GM19372 (cell line): ENCODE measurements around the gene MNX1.

Source experiments
- ATAC-seq: cut with Tn5 transposase; IDR thresholded peaks from one replicate; pipeline ENCODE4 v1.9.1; 2021; ENCODE audit warnings: mild to moderate bottlenecking, low read depth, moderate library complexity; ENCODE audit not compliant: unreplicated experiment

Gene MNX1

DNA sequence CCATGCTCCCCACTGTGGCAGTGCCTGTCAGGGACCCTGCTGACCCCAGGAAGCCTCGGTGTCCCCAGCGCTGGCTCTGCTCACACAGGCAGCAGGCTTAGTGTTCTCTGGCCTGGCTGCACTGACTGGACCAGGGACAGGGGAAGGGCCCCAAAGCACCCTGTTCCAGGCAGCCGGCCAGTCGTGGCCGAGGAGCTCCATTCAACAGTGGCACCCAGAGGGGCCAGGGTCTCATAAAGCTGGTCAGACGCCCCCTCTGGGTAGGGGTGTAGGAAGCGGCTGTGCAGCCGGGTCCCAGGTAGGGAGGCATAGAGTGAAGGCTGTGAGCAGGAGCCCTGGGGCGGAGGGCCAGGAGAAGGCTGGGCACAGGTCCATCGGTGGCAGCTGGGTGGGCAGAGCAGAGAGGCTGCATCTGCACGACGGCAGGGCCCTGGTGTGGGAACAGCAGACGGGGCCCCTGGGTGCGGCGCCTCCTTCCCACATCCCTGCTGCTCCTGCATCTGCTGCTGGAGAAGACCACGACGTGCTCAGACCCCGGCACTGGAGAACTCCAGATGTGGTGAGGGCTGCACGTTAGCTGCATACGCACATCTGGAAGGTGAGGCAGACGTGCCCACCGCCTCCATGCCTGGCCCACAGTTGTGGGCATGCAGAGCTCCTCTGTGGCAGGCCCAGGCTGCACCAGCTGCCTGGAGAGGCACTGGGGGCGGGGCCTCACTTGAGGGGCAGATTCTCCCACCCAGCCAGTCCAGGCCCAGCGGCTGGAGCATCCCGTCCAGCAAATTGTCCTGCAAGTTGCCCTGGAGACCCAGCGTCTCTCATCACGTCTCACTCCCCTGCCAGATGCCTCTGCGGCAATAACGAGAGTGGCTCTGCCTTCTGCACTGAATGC is 25.1 kb downstream of the MNX1 start:
- ATAC-seq = no peak

DNA sequence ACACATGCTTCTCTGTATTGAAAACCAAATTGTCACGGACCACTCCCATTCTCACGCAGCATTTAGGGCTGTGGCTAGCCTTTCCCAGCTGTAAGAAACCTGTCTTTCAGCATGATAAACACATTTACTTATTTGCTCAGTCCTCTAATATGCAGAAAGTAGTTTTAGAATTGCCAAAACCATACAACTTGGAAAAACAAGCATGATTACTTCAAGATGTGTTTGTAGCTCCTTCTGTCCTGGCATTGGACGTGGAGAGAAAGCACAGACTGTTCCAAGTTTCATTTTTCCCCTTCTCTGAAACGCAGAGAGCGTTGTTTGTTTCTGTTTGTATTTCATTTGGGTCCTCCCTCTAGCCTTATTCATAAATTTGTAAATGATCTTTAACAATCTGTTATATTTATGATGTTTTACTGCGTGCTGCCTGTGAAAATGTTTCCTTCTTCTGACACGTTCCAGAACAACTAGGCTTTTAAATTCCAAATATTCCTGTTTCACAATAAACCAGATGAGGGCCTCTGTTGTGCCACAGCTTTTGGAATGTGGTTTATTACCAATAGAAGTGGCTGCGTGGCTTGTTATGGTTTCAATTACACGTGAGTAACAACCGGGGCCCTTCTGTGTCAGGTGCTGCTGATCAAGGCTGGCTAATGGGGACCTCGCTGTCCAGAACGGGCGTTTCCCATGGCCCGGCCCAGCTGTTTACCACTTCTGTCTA is 26.1 kb downstream of the MNX1 start:
- ATAC-seq = no peak

- no peak for ATAC-seq
Observed at GRCh38 chr7:156979711-156980110, 30.8 kb downstream of the MNX1 start.

- no peak for ATAC-seq
Observed at GRCh38 chr7:156979007-156979606, 31.4 kb downstream of the MNX1 start.

DNA sequence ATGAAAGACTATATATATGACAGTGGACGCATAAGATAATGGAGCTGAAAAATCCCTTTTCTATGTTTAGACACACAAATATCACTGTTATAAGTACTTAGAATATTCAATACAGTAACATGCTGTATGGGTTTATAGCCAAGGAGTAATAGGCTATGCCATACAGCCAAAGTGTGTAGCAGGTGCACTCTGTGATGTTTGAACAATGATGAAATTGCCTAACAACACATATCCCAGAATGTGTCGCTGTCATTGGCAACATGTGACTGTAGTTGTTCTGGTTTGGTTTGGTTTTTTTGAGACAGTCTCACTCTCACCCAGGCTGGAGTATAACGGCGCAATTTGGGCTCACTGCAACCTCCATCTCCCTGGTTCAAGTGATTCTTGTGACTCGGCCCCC is 34.8 kb downstream of the MNX1 start:
- ATAC-seq = no peak

GRCh38 chr7:156969972-156970420 is 40.5 kb downstream of the MNX1 start:
- no peak for ATAC-seq

DNA sequence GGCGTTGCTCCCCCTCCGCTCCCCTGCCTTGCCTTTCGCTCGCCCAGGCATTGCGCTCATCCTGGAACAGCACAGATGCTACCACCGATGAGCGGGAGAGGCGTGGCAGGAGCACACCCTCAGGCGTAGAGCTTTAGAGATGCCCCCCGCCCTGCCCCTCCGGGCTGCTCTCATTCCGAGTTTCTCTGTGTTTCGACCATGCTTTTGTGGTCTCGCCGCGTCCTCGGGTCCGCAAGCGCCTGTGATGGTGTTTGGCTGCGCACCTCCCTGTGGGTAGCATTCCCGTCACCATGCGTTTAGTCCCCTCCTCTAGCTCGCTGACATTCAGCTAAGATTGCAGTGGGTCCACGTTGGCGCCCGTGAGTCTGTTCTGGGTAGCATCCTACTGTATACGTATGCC is 42.3 kb downstream of the MNX1 start:
- no peak for ATAC-seq

- ATAC-seq = no peak
Observed at GRCh38 chr7:156966387-156966786, 44.1 kb downstream of the MNX1 start.

DNA sequence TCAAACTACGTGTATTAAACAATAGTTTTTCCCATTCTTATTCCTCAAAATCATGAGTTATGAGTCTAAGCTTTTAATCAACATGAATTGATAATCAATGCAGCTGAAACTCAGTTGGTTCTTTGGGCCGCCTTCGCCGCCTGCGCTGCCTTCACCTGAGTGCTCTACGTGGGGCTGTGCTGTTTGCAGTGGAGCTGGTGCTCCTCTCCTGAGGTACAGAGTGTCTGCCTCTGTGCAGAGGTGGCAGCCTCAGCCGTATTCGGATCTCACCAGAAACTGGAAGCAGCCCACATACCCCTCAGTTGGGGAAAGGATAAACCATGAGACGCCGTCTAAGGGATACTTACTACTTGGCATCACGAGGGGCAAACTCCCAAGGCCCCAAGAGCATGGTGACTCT is 45.5 kb downstream of the MNX1 start:
- no peak for ATAC-seq

DNA sequence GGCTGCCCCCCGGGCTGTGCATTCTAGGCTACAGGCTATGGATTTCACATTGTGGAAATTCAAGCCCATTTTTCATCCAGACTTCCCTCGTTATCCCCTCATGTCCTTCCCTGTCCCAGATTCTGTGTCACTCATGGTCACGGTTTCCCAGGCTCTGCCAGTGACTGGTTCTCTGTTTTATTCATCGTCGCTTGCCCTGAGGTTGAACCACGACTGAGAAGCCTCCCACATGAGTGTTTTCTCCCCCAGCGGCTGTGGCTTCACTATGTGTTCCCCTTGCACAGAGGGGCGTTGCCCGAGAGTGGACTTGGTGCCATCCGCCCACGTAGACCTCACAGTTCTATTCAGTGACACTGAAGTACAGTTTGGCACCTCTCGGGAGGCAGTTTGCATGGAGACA is 47.0 kb downstream of the MNX1 start:
- no peak for ATAC-seq

DNA sequence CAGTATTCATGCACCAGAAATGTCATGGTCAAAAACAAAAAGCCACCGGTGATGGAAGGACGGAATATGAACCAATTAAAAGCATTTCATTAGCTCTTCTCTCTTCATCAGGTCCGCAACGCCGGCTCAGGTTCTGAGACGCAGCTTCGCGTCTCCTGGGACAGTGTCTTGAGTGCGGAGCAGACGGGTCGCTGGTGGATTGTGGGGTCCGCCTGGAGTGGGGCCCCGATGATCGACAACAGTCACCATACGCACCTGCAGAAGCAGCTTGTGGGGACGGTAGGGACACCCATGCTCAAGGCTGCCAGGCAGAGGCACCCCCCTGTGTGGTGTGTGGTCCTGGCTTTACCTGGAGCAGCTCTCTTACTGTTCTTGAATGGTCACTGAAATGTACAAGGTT is 47.6 kb downstream of the MNX1 start:
- ATAC-seq = no peak

DNA sequence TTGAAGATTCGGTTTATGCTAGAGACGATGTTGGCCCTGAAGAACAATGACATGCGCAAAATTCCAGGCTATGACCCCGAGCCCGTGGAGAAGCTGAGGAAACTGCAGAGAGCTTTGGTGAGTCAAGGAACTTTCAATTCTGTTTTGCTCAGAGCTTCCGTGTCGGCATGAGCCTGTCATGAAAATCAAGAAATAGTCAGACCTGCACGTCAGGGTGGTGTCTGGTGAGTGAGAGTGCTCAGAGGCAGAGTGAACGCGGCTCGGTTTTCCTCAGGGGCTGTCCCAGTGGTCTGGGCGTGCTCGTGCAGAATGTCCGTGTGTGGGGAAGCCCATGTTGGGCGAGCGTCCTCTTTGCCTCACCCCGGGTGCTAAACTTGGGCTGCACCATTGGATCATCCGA is 48.3 kb downstream of the MNX1 start:
- no peak for ATAC-seq

DNA sequence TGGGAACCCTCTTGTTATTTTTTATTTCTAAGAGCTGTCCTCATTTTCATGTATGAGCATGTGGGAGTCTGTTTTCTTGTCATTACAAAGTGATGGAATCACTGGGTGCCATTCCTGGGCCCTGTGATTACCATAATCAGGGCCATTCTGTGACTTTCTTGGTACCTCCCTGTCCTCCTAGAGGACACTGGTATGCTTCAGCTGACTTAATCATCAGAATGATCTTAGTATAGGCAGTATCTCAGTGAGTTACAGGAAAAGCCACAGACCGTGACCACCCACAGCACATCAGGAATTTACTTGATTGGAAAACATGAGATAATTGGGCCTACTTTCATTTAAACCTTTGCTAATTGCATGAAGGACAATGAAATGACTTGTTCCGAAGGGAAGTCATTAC is 53.7 kb downstream of the MNX1 start:
- no peak for ATAC-seq

DNA sequence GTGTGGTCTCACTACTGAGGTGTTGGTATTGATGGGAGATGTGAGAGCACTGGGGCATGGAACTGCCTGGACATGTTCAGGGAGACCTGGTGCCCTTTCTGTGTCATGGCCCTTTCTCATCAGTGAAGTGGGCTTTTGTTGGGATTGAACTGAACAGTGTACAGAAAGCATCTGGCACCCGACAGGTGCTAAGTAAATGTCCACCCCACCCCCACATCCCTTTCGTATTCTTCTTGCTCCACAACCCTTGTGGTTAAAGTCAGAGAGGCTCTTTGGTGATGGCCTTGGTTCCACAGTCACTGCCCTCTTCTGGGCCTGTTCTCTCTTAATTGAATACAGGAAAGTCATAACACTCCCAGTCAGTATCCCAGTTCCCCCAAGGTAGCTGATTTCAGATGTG is 55.5 kb downstream of the MNX1 start:
- ATAC-seq = no peak
